Loucy (cell line): ENCODE measurements around the gene LRRC27.

Source experiments
- H2AFZ ChIP-seq: fragments of 200-600 bp; sonication (generic); 2 replicates; pipeline ENCODE4 v1.6.0; 2016; ENCODE audit warnings: antibody characterized with exemption, mild to moderate bottlenecking, low read length, moderate library complexity
- H3F3A ChIP-seq: fragments of 200-600 bp; 2 replicates; pipeline ENCODE4 v1.6.0; 2016; ENCODE audit warnings: antibody characterized with exemption, low read depth, mild to moderate bottlenecking
- H3K27me3 ChIP-seq: fragments of 200-600 bp; sonication (generic); 2 replicates; pipeline ENCODE4 v1.6.1; 2014; ENCODE audit warnings: low read length, mild to moderate bottlenecking; ENCODE audit not compliant: insufficient read depth, poor library complexity, severe bottlenecking
- H3K36me3 ChIP-seq: fragments of 200-600 bp; sonication (generic); 2 replicates; pipeline ENCODE4 v1.6.1; 2016; ENCODE audit warnings: low read length; ENCODE audit not compliant: insufficient read depth
- H3K4me1 ChIP-seq: fragments of 200-600 bp; sonication (generic); 2 replicates; pipeline ENCODE4 v1.5.1; 2014; ENCODE audit warnings: low read length, mild to moderate bottlenecking; ENCODE audit not compliant: insufficient read depth, poor library complexity, severe bottlenecking
- H3K4me2 ChIP-seq: fragments of 200-600 bp; sonication (generic); 2 replicates; pipeline ENCODE4 v1.6.0; 2014; ENCODE audit warnings: antibody characterized with exemption, low read length, low read depth, mild to moderate bottlenecking; ENCODE audit not compliant: poor library complexity, severe bottlenecking
- H3K4me3 ChIP-seq: fragments of 200-600 bp; sonication (generic); 2 replicates; pipeline ENCODE4 v1.5.1; 2014; ENCODE audit warnings: low read length, mild to moderate bottlenecking, mixed read lengths; ENCODE audit not compliant: poor library complexity, severe bottlenecking
- H3K79me2 ChIP-seq: fragments of 200-600 bp; sonication (generic); 2 replicates; pipeline ENCODE4 v1.6.1; 2014; ENCODE audit warnings: low read length; ENCODE audit not compliant: insufficient read depth
- H3K9ac ChIP-seq: fragments of 200-600 bp; sonication (generic); 2 replicates; pipeline ENCODE4 v1.6.0; 2014; ENCODE audit warnings: mild to moderate bottlenecking, low read depth, low read length, moderate library complexity; ENCODE audit not compliant: poor library complexity, severe bottlenecking
- H3K9me2 ChIP-seq: fragments of 200-600 bp; sonication (generic); replicated peaks from 2 replicates; pipeline ENCODE4 v1.6.1; 2016; ENCODE audit warnings: low read depth, low read length, mixed read lengths
- H3K9me3 ChIP-seq: fragments of 200-600 bp; sonication (generic); 2 replicates; pipeline ENCODE4 v1.6.1; 2014; ENCODE audit warnings: mild to moderate bottlenecking, antibody characterized with exemption, low read length, low read depth; ENCODE audit not compliant: insufficient read depth
- H4K20me1 ChIP-seq: fragments of 200-600 bp; sonication (generic); 2 replicates; pipeline ENCODE4 v1.6.0; 2014; ENCODE audit warnings: antibody characterized with exemption, low read length, mild to moderate bottlenecking; ENCODE audit not compliant: insufficient read depth, poor library complexity, severe bottlenecking
- CTCF ChIP-seq: fragments of 200-600 bp; sonication (generic); conservative IDR thresholded peaks from 2 replicates; pipeline ENCODE4 v1.5.1; 2014; ENCODE audit warnings: mild to moderate bottlenecking, antibody characterized with exemption, low read length
- EZH2phosphoT487 ChIP-seq: fragments of 200-600 bp; IDR thresholded peaks from 2 replicates; pipeline ENCODE4 v1.6.1; 2018; ENCODE audit warnings: antibody characterized with exemption, mild to moderate bottlenecking, moderate library complexity, borderline replicate concordance

LRRC27 gene

GRCh38 chr10:132322586-132323048 is 9.4 kb upstream of the LRRC27 start:
- TF ChIP-seq CTCF, result no peak
- TF ChIP-seq EZH2phosphoT487, result no peak
- Histone ChIP-seq H3F3A (no peaks in the 10 kb centered on the region), H3K4me3 (no peak overlapping the region), H2AFZ (no peak overlapping the region), H3K9ac (no peak overlapping the region), H3K79me2 (peaks cover 19% of the 10 kb centered on the region), H3K27me3 (no peaks in the 10 kb centered on the region), H3K9me3 (no peaks in the 10 kb centered on the region), H3K9me2 (no peaks in the 10 kb centered on the region), H3K4me2 (no peak overlapping the region), H3K4me1 (peaks cover 6% of the 10 kb centered on the region), H3K36me3 (no peaks in the 10 kb centered on the region), H4K20me1 (peaks cover 1% of the 10 kb centered on the region)

- Histone ChIP-seq H3K4me2 (no peak overlapping the region), H3K36me3 (no peaks in the 10 kb centered on the region), H3K79me2 (peaks cover 34% of the 10 kb centered on the region)
Measured at GRCh38 chr10:132324186-132324585, 7.8 kb upstream of the LRRC27 start.

GRCh38 chr10:132326344-132326889 is 5.6 kb upstream of the LRRC27 start:
- Histone ChIP-seq H3K4me1 (peaks cover 25% of the 10 kb centered on the region), H3K36me3 (no peaks in the 10 kb centered on the region), H2AFZ (no peak overlapping the region), H3K27me3 (peaks cover 4% of the 10 kb centered on the region), H4K20me1 (peaks cover 33% of the 10 kb centered on the region), H3K9me2 (no peaks in the 10 kb centered on the region), H3K4me2 (peak overlapping the region; percentile 92), H3K9ac (no peak overlapping the region), H3F3A (no peaks in the 10 kb centered on the region), H3K79me2 (peaks cover 57% of the 10 kb centered on the region), H3K4me3 (no peak overlapping the region), H3K9me3 (no peaks in the 10 kb centered on the region)
- TF ChIP-seq CTCF (no peak), EZH2phosphoT487 (no peak)

More at GRCh38 chr10:132324186-132324585, 7.8 kb upstream of the LRRC27 start:
- H2AFZ ChIP-seq, result no peak overlapping the region
- no peaks in the 10 kb centered on the region for H3K9me2 ChIP-seq
- no peak overlapping the region for H3K9ac ChIP-seq
- no peaks in the 10 kb centered on the region for H3K9me3 ChIP-seq
- peaks cover 20% of the 10 kb centered on the region for H3K4me1 ChIP-seq
- peaks cover 17% of the 10 kb centered on the region for H4K20me1 ChIP-seq
- TF ChIP-seq EZH2phosphoT487 (no peak), CTCF (no peak)
- H3K4me3 ChIP-seq, result no peak overlapping the region
- no peaks in the 10 kb centered on the region for H3F3A ChIP-seq
- H3K27me3 ChIP-seq, result no peaks in the 10 kb centered on the region
